ENCODE measurements around the gene SIN3B. TPM values are rescaled to one million over a fixed set of nuclear protein-coding genes. Genes with fewer than 3 reads are reported as not detected.

The SIN3B gene
- total and polyA plus RNA-seq, 9 of the 15 experiments (the other 6 are each of a cell fraction or from before 2014, with no cell fraction given): 0.51 to 34.2 (median 14.3) TPM

DNA sequence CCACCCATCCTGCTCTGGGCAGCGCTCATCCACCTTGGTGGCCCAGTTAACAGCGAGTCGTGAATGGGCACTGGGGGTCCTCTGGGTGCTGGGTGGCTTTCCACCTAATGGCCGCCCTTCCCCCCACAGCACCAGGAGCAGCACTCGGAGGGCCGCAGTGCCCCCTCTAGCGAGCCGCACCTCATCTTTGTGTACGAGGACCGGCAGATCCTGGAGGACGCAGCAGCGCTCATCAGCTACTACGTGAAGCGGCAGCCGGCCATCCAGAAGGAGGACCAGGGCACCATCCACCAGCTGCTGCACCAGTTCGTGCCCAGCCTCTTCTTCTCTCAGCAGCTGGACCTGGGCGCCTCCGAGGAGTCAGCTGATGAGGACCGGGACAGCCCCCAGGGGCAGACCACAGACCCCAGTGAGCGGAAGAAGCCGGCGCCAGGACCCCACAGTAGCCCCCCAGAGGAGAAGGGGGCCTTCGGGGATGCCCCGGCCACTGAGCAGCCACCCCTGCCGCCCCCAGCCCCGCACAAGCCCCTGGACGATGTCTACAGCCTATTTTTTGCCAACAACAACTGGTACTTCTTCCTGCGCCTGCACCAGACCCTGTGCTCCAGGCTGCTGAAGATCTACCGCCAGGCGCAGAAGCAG is 40.3 kb downstream of the SIN3B start:
- WGBS (ENCODE audit: insufficient coverage, low coverage, missing lambda C conversion rate): 95% methylated on average over 20 of the region's 30 CpGs
- Histone ChIP-seq H2AFZ (ENCODE audit: low read depth, low read length) (no peak overlapping the region), H3K4me2 (ENCODE audit: insufficient read depth, low read length) (no peak overlapping the region), H3K4me3 (no peak overlapping the region), H3K9ac (ENCODE audit: insufficient read depth in 1 of 2, low read depth in 2 of 2, low read length in 2 of 2) (peak overlapping the region in 1 of 2 experiments; percentile 45; a peak in 1 of 4 replicates), H3K27ac (ENCODE audit: extremely low read depth, low read depth, low read length) (no peak overlapping the region), H3K9me1 (ENCODE audit: control insufficient read depth, insufficient read depth, low read length) (no peaks in the 10 kb centered on the region), H3K4me1 (replicated peaks in 1 of 2; ENCODE audit: control insufficient read depth in 2 of 2, insufficient read depth in 2 of 2, low read length in 2 of 2) (peaks cover 0 to 20% of the 10 kb centered on the region in 2 experiments; a peak in 2 of 5 replicates), H3K9me3 (replicated peaks; ENCODE audit: control insufficient read depth, insufficient read depth, low read depth, low read length) (peaks cover 6% of the 10 kb centered on the region), H3K36me3 (ENCODE audit: control insufficient read depth, insufficient read depth, low read length) (peaks cover 74% of the 10 kb centered on the region; the same call in 2 of the 3 replicates), H3K27me3 (ENCODE audit: control insufficient read depth in 2 of 2, insufficient read depth in 2 of 2, low read length in 2 of 2) (no peaks in the 10 kb centered on the region), H3K79me2 (ENCODE audit: control insufficient read depth, insufficient read depth, low read length) (peaks cover 8% of the 10 kb centered on the region; the same call in 2 of the 3 replicates), H4K20me1 (replicated peaks; ENCODE audit: control insufficient read depth, insufficient read depth, low read length) (no peaks in the 10 kb centered on the region)
- in situ Hi-C loops (cut with MboI) (no loop called here), intact Hi-C loops (cut with micrococcal nuclease) (no loop called here)
- TF ChIP-seq HNRNPH1 (optimal IDR thresholded peaks at IDR 0.05; ENCODE audit: low read depth, low read length): no peak
- no peak for TF ChIP-seq RBM14 (IDR thresholded peaks at IDR 0.05; ENCODE audit: borderline replicate concordance, insufficient read depth, low read depth, low read length)
- no peak for ATAC-seq
- no TSS peak for BruUV-seq (replicated peaks)
- DNase-seq (ENCODE audit: extremely low read depth in 1 of 4, low spot score in 3 of 4): no peak
- no peak for FAIRE-seq
- ChIA-PET CTCF (ENCODE audit: low intra/inter-chr PET ratio) (no interaction called here), POLR2A (interaction anchor here (0.6 to 1.1 kb wide), 2 partner anchors 10 to 245 kb away, joined by 3 to 5 read pairs; no protein-coding TSS in a partner anchor)

DNA sequence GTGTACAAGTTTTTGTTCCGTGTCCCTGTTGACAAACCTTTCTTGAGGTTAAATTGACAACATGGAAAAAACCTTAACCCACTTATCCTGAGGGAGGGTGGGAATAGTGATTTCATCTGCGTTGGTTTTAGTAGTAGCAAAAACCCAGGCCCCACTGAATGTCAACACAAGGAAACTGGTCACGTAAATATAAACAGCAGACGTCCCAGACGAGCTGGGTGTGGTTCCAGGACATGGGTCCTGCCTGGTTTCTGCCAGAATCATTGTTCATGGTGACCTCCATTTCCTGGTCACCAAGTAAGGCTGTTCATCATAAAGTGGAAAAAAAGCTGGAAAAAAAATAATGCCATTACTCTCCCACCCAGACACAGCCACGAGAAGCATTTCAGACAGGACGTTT is 42.7 kb downstream of the SIN3B start:
- no peak for FAIRE-seq
- in situ Hi-C loops (cut with MboI): no loop called here

More for the DNA sequence above, 42.7 kb downstream of the SIN3B start:
- intact Hi-C loops (cut with micrococcal nuclease): no loop called here
- Histone ChIP-seq H3K9me1 (ENCODE audit: control insufficient read depth, insufficient read depth, low read length) (no peaks in the 10 kb centered on the region), H3K4me1 (replicated peaks in 1 of 2; ENCODE audit: control insufficient read depth in 2 of 2, insufficient read depth in 2 of 2, low read length in 2 of 2) (peaks cover 0 to 29% of the 10 kb centered on the region in 2 experiments; a peak in 2 of 5 replicates), H3K79me2 (ENCODE audit: control insufficient read depth, insufficient read depth, low read length) (peaks cover 15% of the 10 kb centered on the region; the same call in 2 of the 3 replicates), H3K9me3 (replicated peaks; ENCODE audit: control insufficient read depth, insufficient read depth, low read depth, low read length) (peaks cover 6% of the 10 kb centered on the region), H3K27me3 (ENCODE audit: control insufficient read depth in 2 of 2, insufficient read depth in 2 of 2, low read length in 2 of 2) (no peaks in the 10 kb centered on the region), H3K9ac (ENCODE audit: insufficient read depth in 1 of 2, low read depth in 2 of 2, low read length in 2 of 2) (no peak overlapping the region), H2AFZ (ENCODE audit: low read depth, low read length) (no peak overlapping the region), H4K20me1 (replicated peaks; ENCODE audit: control insufficient read depth, insufficient read depth, low read length) (no peaks in the 10 kb centered on the region), H3K4me3 (no peak overlapping the region), H3K27ac (ENCODE audit: extremely low read depth, low read depth, low read length) (no peak overlapping the region), H3K36me3 (ENCODE audit: control insufficient read depth, insufficient read depth, low read length) (peaks cover 70% of the 10 kb centered on the region; the same call in 1 of the 3 replicates), H3K4me2 (ENCODE audit: insufficient read depth, low read length) (no peak overlapping the region)
- POLR2A ChIA-PET: no interaction called here
- DNase-seq (ENCODE audit: extremely low read depth in 1 of 4, low spot score in 3 of 4): no peak
- CTCF ChIA-PET (ENCODE audit: low intra/inter-chr PET ratio): no interaction called here
- 77% methylated on average over 7 of the region's 7 CpGs for WGBS (ENCODE audit: insufficient coverage, low coverage, missing lambda C conversion rate)
- TF ChIP-seq, protein P1, sequence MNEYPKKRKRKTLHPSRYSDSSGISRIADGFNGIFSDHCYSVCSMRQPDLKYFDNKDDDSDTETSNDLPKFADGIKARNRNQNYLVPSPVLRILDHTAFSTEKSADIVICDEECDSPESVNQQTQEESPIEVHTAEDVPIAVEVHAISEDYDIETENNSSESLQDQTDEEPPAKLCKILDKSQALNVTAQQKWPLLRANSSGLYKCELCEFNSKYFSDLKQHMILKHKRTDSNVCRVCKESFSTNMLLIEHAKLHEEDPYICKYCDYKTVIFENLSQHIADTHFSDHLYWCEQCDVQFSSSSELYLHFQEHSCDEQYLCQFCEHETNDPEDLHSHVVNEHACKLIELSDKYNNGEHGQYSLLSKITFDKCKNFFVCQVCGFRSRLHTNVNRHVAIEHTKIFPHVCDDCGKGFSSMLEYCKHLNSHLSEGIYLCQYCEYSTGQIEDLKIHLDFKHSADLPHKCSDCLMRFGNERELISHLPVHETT (CRISPR knock-in tag; conservative IDR thresholded peaks at IDR 0.05 in 1 of 2, IDR thresholded peaks at IDR 0.05 in 1 of 2): no peak
- no TSS peak for BruUV-seq (replicated peaks)
- no peak for ATAC-seq
